Mesendoderm (in vitro differentiated cells): ENCODE data around the gene CCR5AS.

Experiments used
- DNase-seq: peaks from one replicate; pipeline ENCODE4 v3.0.0; 2013
- H2AK5ac ChIP-seq: 2 replicates; pipeline ENCODE4 v1.6.1; 2013; ENCODE audit warnings: low read length, inconsistent platforms
- H2BK120ac ChIP-seq: 2 replicates; pipeline ENCODE4 v1.6.1; 2013; ENCODE audit warnings: low read depth, mild to moderate bottlenecking, low read length, moderate library complexity, mixed read lengths
- H2BK15ac ChIP-seq: replicated peaks from 2 replicates; pipeline ENCODE4 v1.6.1; 2013; ENCODE audit warnings: low read depth, mild to moderate bottlenecking, moderate library complexity
- H2BK5ac ChIP-seq: 2 replicates; pipeline ENCODE4 v1.6.1; 2013; ENCODE audit warnings: low read length, inconsistent platforms
- H3K18ac ChIP-seq: 2 replicates; pipeline ENCODE4 v1.6.1; 2013; ENCODE audit warnings: mild to moderate bottlenecking, low read length, mixed read lengths
- H3K23ac ChIP-seq: one replicate; pipeline ENCODE4 v1.6.1; 2013; ENCODE audit warnings: low read length
- H3K27ac ChIP-seq: 2 replicates; pipeline ENCODE4 v1.5.1; 2013; ENCODE audit warnings: low read depth, mild to moderate bottlenecking, inconsistent platforms, low read length, moderate library complexity
- H3K27me3 ChIP-seq: 2 replicates; pipeline ENCODE4 v1.6.1; 2013; ENCODE audit warnings: low read length, control low read depth, mild to moderate bottlenecking, inconsistent platforms; ENCODE audit not compliant: insufficient read depth, poor library complexity
- H3K36me3 ChIP-seq: 2 replicates; pipeline ENCODE4 v1.6.1; 2013; ENCODE audit warnings: low read length, inconsistent platforms; ENCODE audit not compliant: control insufficient read depth, insufficient read depth
- H3K4ac ChIP-seq: one replicate; pipeline ENCODE4 v1.6.1; 2013; ENCODE audit warnings: low read depth, mild to moderate bottlenecking, low read length, moderate library complexity
- H3K4me1 ChIP-seq: 2 replicates; pipeline ENCODE4 v1.6.1; 2013; ENCODE audit warnings: low read depth, low read length, inconsistent platforms; ENCODE audit not compliant: control insufficient read depth
- H3K4me2 ChIP-seq: 2 replicates; pipeline ENCODE4 v1.6.1; 2013; ENCODE audit warnings: low read length
- H3K4me3 ChIP-seq: 2 replicates; pipeline ENCODE4 v1.5.1; 2013; ENCODE audit warnings: mild to moderate bottlenecking, low read length
- H3K56ac ChIP-seq: one replicate; pipeline ENCODE4 v1.6.1; 2013; ENCODE audit warnings: low read length
- H3K79me1 ChIP-seq: 2 replicates; pipeline ENCODE4 v1.6.1; 2013; ENCODE audit warnings: low read length, inconsistent platforms
- H3K79me2 ChIP-seq: 2 replicates; pipeline ENCODE4 v1.6.1; 2013; ENCODE audit warnings: mild to moderate bottlenecking, low read length; ENCODE audit not compliant: control insufficient read depth, insufficient read depth
- H3K9ac ChIP-seq: 2 replicates; pipeline ENCODE4 v1.6.1; 2013; ENCODE audit warnings: low read length, inconsistent platforms
- H4K5ac ChIP-seq: one replicate; pipeline ENCODE4 v1.6.1; 2013; ENCODE audit warnings: low read length
- H4K8ac ChIP-seq: one replicate; pipeline ENCODE4 v1.6.1; 2013; ENCODE audit warnings: low read depth, mild to moderate bottlenecking, control low read depth, low read length, moderate library complexity
- WGBS: extraction: QIAGEN DNeasy Blood & Tissue Kit; methylation state at CpG from one replicate; pipeline ENCODE4 v1.1.7; 2013; ENCODE audit warnings: low lambda C conversion rate, missing lambda C conversion rate; ENCODE audit not compliant: insufficient coverage; ENCODE audit errors: extremely low coverage; 5-methylcytosine and 5-hydroxymethylcytosine counted together

Gene CCR5AS

GRCh38 chr3:46353647-46354410 lies 53.0 kb downstream of the CCR5AS start, which contains the start of gene CCR2:
CCR2 (plus strand) TSS chr3:46354111; CDS start chr3:46357528, 3,417 bp downstream.
- Histone ChIP-seq H3K79me1 (no peaks in the 10 kb centered on the region), H2AK5ac (no peak within 1 kb of the TSS), H3K4ac (no peak within 1 kb of the TSS), H4K8ac (no peak within 1 kb of the TSS), H3K4me1 (peaks cover 8% of the 10 kb centered on the region), H3K56ac (no peak within 1 kb of the TSS), H3K79me2 (no peaks in the 10 kb centered on the region), H2BK5ac (no peak within 1 kb of the TSS), H3K23ac (no peak within 1 kb of the TSS), H3K4me2 (no peak within 1 kb of the TSS), H3K27me3 (no peaks in the 10 kb centered on the region), H4K5ac (no peak within 1 kb of the TSS), H2BK15ac (no peak within 1 kb of the TSS), H2BK120ac (no peak within 1 kb of the TSS), H3K27ac (no peak within 1 kb of the TSS), H3K4me3 (no peak within 1 kb of the TSS), H3K36me3 (no peaks in the 10 kb centered on the region), H3K9ac (no peak within 1 kb of the TSS), H3K18ac (no peak within 1 kb of the TSS)
- WGBS, result 100% methylated on average over 1 of the region's 7 CpGs
- DNase-seq, result no peak

- no peaks in the 10 kb centered on the region for H3K79me2 ChIP-seq
- WGBS, result no CpG with 5 or more reads among the region's 4 CpGs
- H3K27me3 ChIP-seq, result no peaks in the 10 kb centered on the region
- H2BK5ac ChIP-seq, result no peak overlapping the region
- no peak overlapping the region for H3K4me3 ChIP-seq
- H3K4me2 ChIP-seq, result no peak overlapping the region
- H2BK120ac ChIP-seq, result no peak overlapping the region
- DNase-seq, result no peak
- no peak overlapping the region for H3K27ac ChIP-seq
- H3K4ac ChIP-seq, result no peak overlapping the region
- no peak overlapping the region for H3K9ac ChIP-seq
- peaks cover 8% of the 10 kb centered on the region for H3K4me1 ChIP-seq
- H3K56ac ChIP-seq, result no peak overlapping the region
- H2AK5ac ChIP-seq, result no peak overlapping the region
- H3K23ac ChIP-seq, result no peak overlapping the region
- no peak overlapping the region for H2BK15ac ChIP-seq
- H4K5ac ChIP-seq, result no peak overlapping the region
- H3K36me3 ChIP-seq, result no peaks in the 10 kb centered on the region
- no peak overlapping the region for H4K8ac ChIP-seq
- H3K79me1 ChIP-seq, result no peaks in the 10 kb centered on the region
- H3K18ac ChIP-seq, result no peak overlapping the region
Measured at GRCh38 chr3:46353090-46353489, 53.8 kb downstream of the CCR5AS start.

GRCh38 chr3:46351646-46352045 lies 55.2 kb downstream of the CCR5AS start:
- H3K79me2 ChIP-seq, result no peaks in the 10 kb centered on the region
- no peak overlapping the region for H3K4me3 ChIP-seq
- H4K8ac ChIP-seq, result no peak overlapping the region
- H3K79me1 ChIP-seq, result no peaks in the 10 kb centered on the region
- no peak overlapping the region for H3K56ac ChIP-seq
- no peak overlapping the region for H4K5ac ChIP-seq
- H3K36me3 ChIP-seq, result no peaks in the 10 kb centered on the region
- no peak overlapping the region for H2BK15ac ChIP-seq
- no peak for DNase-seq
- no peak overlapping the region for H2BK120ac ChIP-seq
- H3K4me1 ChIP-seq, result peaks cover 8% of the 10 kb centered on the region
- H3K4ac ChIP-seq, result no peak overlapping the region
- no peaks in the 10 kb centered on the region for H3K27me3 ChIP-seq
- no peak overlapping the region for H3K9ac ChIP-seq
- no peak overlapping the region for H3K23ac ChIP-seq
- H3K18ac ChIP-seq, result no peak overlapping the region
- no peak overlapping the region for H3K27ac ChIP-seq
- H2BK5ac ChIP-seq, result no peak overlapping the region
- no peak overlapping the region for H2AK5ac ChIP-seq
- no peak overlapping the region for H3K4me2 ChIP-seq
- no CpG with 5 or more reads among the region's 3 CpGs for WGBS

GRCh38 chr3:46350262-46350565 lies 56.7 kb downstream of the CCR5AS start:
- Histone ChIP-seq H2BK5ac (no peak overlapping the region), H2AK5ac (no peak overlapping the region), H3K4me3 (no peak overlapping the region), H3K9ac (no peak overlapping the region), H3K36me3 (no peaks in the 10 kb centered on the region), H2BK120ac (no peak overlapping the region), H3K27ac (no peak overlapping the region), H3K4me2 (no peak overlapping the region), H2BK15ac (no peak overlapping the region), H3K23ac (no peak overlapping the region), H3K18ac (no peak overlapping the region), H3K79me1 (no peaks in the 10 kb centered on the region), H3K56ac (no peak overlapping the region), H3K4ac (no peak overlapping the region), H4K8ac (no peak overlapping the region), H4K5ac (no peak overlapping the region), H3K79me2 (no peaks in the 10 kb centered on the region), H3K4me1 (peaks cover 5% of the 10 kb centered on the region), H3K27me3 (no peaks in the 10 kb centered on the region)
- WGBS, result no CpG with 5 or more reads among the region's 1 CpG
- DNase-seq, result no peak

GRCh38 chr3:46349484-46350261 lies 57.2 kb downstream of the CCR5AS start:
- H3K4me1 ChIP-seq, result peaks cover 5% of the 10 kb centered on the region
- H3K9ac ChIP-seq, result no peak overlapping the region
- WGBS, result no CpG with 5 or more reads among the region's 2 CpGs
- H2BK5ac ChIP-seq, result no peak overlapping the region
- H3K23ac ChIP-seq, result no peak overlapping the region
- no peak overlapping the region for H3K4ac ChIP-seq
- H2BK120ac ChIP-seq, result no peak overlapping the region
- H4K5ac ChIP-seq, result no peak overlapping the region
- no peak overlapping the region for H2AK5ac ChIP-seq
- no peaks in the 10 kb centered on the region for H3K36me3 ChIP-seq
- H3K79me2 ChIP-seq, result no peaks in the 10 kb centered on the region
- no peak overlapping the region for H3K18ac ChIP-seq
- H3K56ac ChIP-seq, result no peak overlapping the region
- no peaks in the 10 kb centered on the region for H3K27me3 ChIP-seq
- no peaks in the 10 kb centered on the region for H3K79me1 ChIP-seq
- H3K27ac ChIP-seq, result no peak overlapping the region
- no peak for DNase-seq
- H2BK15ac ChIP-seq, result no peak overlapping the region
- H3K4me2 ChIP-seq, result no peak overlapping the region
- no peak overlapping the region for H3K4me3 ChIP-seq
- H4K8ac ChIP-seq, result no peak overlapping the region
